ENCODE data around the gene NEK5. TPM values are rescaled to one million over a fixed set of nuclear protein-coding genes. Genes with fewer than 3 reads are reported as not detected.

NEK5 gene
- total RNA-seq, 1 donor from 2014 or later: not detected

- H3K4me3 Mint-ChIP-seq (ENCODE audit: low read depth): no peak overlapping the region
These were observed 31.6 kb upstream of the NEK5 start for GRCh38 chr13:52160506-52160905.

GRCh38 chr13:52160053-52160452 lies 31.2 kb upstream of the NEK5 start:
- Mint-ChIP-seq H3K4me1 (ENCODE audit: low read depth) (peaks cover 46% of the 10 kb centered on the region), H3K9me3 (no peaks in the 10 kb centered on the region), H3K27ac (peak overlapping the region; percentile 43), H3K36me3 (ENCODE audit: low read depth) (no peaks in the 10 kb centered on the region), H3K27me3 (ENCODE audit: low read depth) (peaks cover 3% of the 10 kb centered on the region), H3K4me3 (ENCODE audit: low read depth) (peak overlapping the region; percentile 80)
- intact Hi-C loops (cut with micrococcal nuclease): no loop called here
- DNase-seq (ENCODE audit: low spot score): no peak

More at GRCh38 chr13:52160506-52160905, 31.6 kb upstream of the NEK5 start:
- no peak overlapping the region for H3K27ac Mint-ChIP-seq
- peaks cover 3% of the 10 kb centered on the region for H3K27me3 Mint-ChIP-seq (ENCODE audit: low read depth)
- H3K4me1 Mint-ChIP-seq (ENCODE audit: low read depth): peaks cover 46% of the 10 kb centered on the region
- intact Hi-C loops (cut with micrococcal nuclease): no loop called here
- no peaks in the 10 kb centered on the region for H3K36me3 Mint-ChIP-seq (ENCODE audit: low read depth)
- DNase-seq (ENCODE audit: low spot score): no peak
- H3K9me3 Mint-ChIP-seq: no peaks in the 10 kb centered on the region

GRCh38 chr13:52159159-52159982 lies 30.5 kb upstream of the NEK5 start, which contains the start of gene NEK3:
Gene NEK3, minus strand, starts transcription at chr13:52159597. Its CDS starts 3,406 bp downstream, at chr13:52156191.
- peak; percentile 53 for DNase-seq (ENCODE audit: low spot score)
- no peaks in the 10 kb centered on the region for H3K9me3 Mint-ChIP-seq
- peak within 1 kb of the TSS; percentile 67 for H3K27ac Mint-ChIP-seq
- peaks cover 3% of the 10 kb centered on the region for H3K27me3 Mint-ChIP-seq (ENCODE audit: low read depth)
- peak within 1 kb of the TSS; percentile 80 for H3K4me3 Mint-ChIP-seq (ENCODE audit: low read depth)
- intact Hi-C loops (cut with micrococcal nuclease): loop anchor here (2.0 kb wide), 1 partner anchor 35 kb away; no protein-coding TSS in a partner anchor
- peaks cover 46% of the 10 kb centered on the region for H3K4me1 Mint-ChIP-seq (ENCODE audit: low read depth)
- no peaks in the 10 kb centered on the region for H3K36me3 Mint-ChIP-seq (ENCODE audit: low read depth)

GRCh38 chr13:52158629-52159158 lies 29.8 kb upstream of the NEK5 start:
- peak overlapping the region; percentile 80 for H3K4me3 Mint-ChIP-seq (ENCODE audit: low read depth)
- intact Hi-C loops (cut with micrococcal nuclease): loop anchor here (2.0 kb wide), 1 partner anchor 36 kb away; no protein-coding TSS in a partner anchor
- H3K36me3 Mint-ChIP-seq (ENCODE audit: low read depth): no peaks in the 10 kb centered on the region
- DNase-seq (ENCODE audit: low spot score): no peak
- no peaks in the 10 kb centered on the region for H3K9me3 Mint-ChIP-seq
- H3K4me1 Mint-ChIP-seq (ENCODE audit: low read depth): peaks cover 44% of the 10 kb centered on the region
- peak overlapping the region; percentile 67 for H3K27ac Mint-ChIP-seq
- H3K27me3 Mint-ChIP-seq (ENCODE audit: low read depth): peaks cover 3% of the 10 kb centered on the region

GRCh38 chr13:52156724-52157261 lies 27.9 kb upstream of the NEK5 start:
- no peaks in the 10 kb centered on the region for H3K36me3 Mint-ChIP-seq (ENCODE audit: low read depth)
- peaks cover 3% of the 10 kb centered on the region for H3K27me3 Mint-ChIP-seq (ENCODE audit: low read depth)
- intact Hi-C loops (cut with micrococcal nuclease): no loop called here
- H3K9me3 Mint-ChIP-seq: no peaks in the 10 kb centered on the region
- H3K4me1 Mint-ChIP-seq (ENCODE audit: low read depth): peaks cover 27% of the 10 kb centered on the region
- H3K4me3 Mint-ChIP-seq (ENCODE audit: low read depth): peak overlapping the region; percentile 6
- DNase-seq (ENCODE audit: low spot score): no peak
- H3K27ac Mint-ChIP-seq: no peak overlapping the region

GRCh38 chr13:52155177-52155576 lies 26.3 kb upstream of the NEK5 start:
- Mint-ChIP-seq H3K36me3 (ENCODE audit: low read depth) (no peaks in the 10 kb centered on the region), H3K27ac (no peak overlapping the region), H3K4me1 (ENCODE audit: low read depth) (peaks cover 27% of the 10 kb centered on the region), H3K27me3 (ENCODE audit: low read depth) (peaks cover 3% of the 10 kb centered on the region), H3K4me3 (ENCODE audit: low read depth) (no peak overlapping the region), H3K9me3 (no peaks in the 10 kb centered on the region)
- no peak for DNase-seq (ENCODE audit: low spot score)
- intact Hi-C loops (cut with micrococcal nuclease): no loop called here

- peaks cover 5% of the 10 kb centered on the region for H3K9me3 Mint-ChIP-seq
These were observed 18.4 kb upstream of the NEK5 start for GRCh38 chr13:52147225-52147624.

GRCh38 chr13:52141299-52141698 lies 12.4 kb upstream of the NEK5 start:
- Mint-ChIP-seq H3K4me3 (ENCODE audit: low read depth) (no peak overlapping the region), H3K4me1 (ENCODE audit: low read depth) (no peaks in the 10 kb centered on the region), H3K36me3 (ENCODE audit: low read depth) (peaks cover 5% of the 10 kb centered on the region), H3K27me3 (ENCODE audit: low read depth) (no peaks in the 10 kb centered on the region), H3K9me3 (no peaks in the 10 kb centered on the region), H3K27ac (no peak overlapping the region)
- DNase-seq (ENCODE audit: low spot score): no peak
- intact Hi-C loops (cut with micrococcal nuclease): no loop called here

More at GRCh38 chr13:52147225-52147624, 18.4 kb upstream of the NEK5 start:
- H3K4me3 Mint-ChIP-seq (ENCODE audit: low read depth): no peak overlapping the region
- DNase-seq (ENCODE audit: low spot score): no peak
- peaks cover 5% of the 10 kb centered on the region for H3K36me3 Mint-ChIP-seq (ENCODE audit: low read depth)
- H3K4me1 Mint-ChIP-seq (ENCODE audit: low read depth): no peaks in the 10 kb centered on the region
- no peak overlapping the region for H3K27ac Mint-ChIP-seq
- H3K27me3 Mint-ChIP-seq (ENCODE audit: low read depth): no peaks in the 10 kb centered on the region
- intact Hi-C loops (cut with micrococcal nuclease): no loop called here

GRCh38 chr13:52137489-52137888 lies 8.6 kb upstream of the NEK5 start:
- Mint-ChIP-seq H3K4me3 (ENCODE audit: low read depth) (no peak overlapping the region), H3K27ac (no peak overlapping the region), H3K9me3 (no peaks in the 10 kb centered on the region), H3K4me1 (ENCODE audit: low read depth) (no peaks in the 10 kb centered on the region), H3K27me3 (ENCODE audit: low read depth) (no peaks in the 10 kb centered on the region), H3K36me3 (ENCODE audit: low read depth) (peaks cover 5% of the 10 kb centered on the region)
- DNase-seq (ENCODE audit: low spot score): no peak
- intact Hi-C loops (cut with micrococcal nuclease): no loop called here

- Mint-ChIP-seq H3K27ac (no peak overlapping the region), H3K4me3 (ENCODE audit: low read depth) (no peak overlapping the region), H3K36me3 (ENCODE audit: low read depth) (peaks cover 5% of the 10 kb centered on the region), H3K27me3 (ENCODE audit: low read depth) (no peaks in the 10 kb centered on the region), H3K4me1 (ENCODE audit: low read depth) (no peaks in the 10 kb centered on the region), H3K9me3 (no peaks in the 10 kb centered on the region)
- no peak for DNase-seq (ENCODE audit: low spot score)
- intact Hi-C loops (cut with micrococcal nuclease): no loop called here
These were observed 7.9 kb upstream of the NEK5 start for GRCh38 chr13:52136763-52137162.

- DNase-seq (ENCODE audit: low spot score): no peak
- H3K4me3 Mint-ChIP-seq (ENCODE audit: low read depth): no peak overlapping the region
- H3K4me1 Mint-ChIP-seq (ENCODE audit: low read depth): peaks cover 16% of the 10 kb centered on the region
- no peaks in the 10 kb centered on the region for H3K9me3 Mint-ChIP-seq
- no peaks in the 10 kb centered on the region for H3K36me3 Mint-ChIP-seq (ENCODE audit: low read depth)
- H3K27ac Mint-ChIP-seq: no peak overlapping the region
- intact Hi-C loops (cut with micrococcal nuclease): no loop called here
- peaks cover 6% of the 10 kb centered on the region for H3K27me3 Mint-ChIP-seq (ENCODE audit: low read depth)
These were observed 1.8 kb upstream of the NEK5 start for GRCh38 chr13:52130641-52131040.

GRCh38 chr13:52127783-52128702 lies 830 bp downstream of the NEK5 start:
- H3K27ac Mint-ChIP-seq: no peak overlapping the region
- no peaks in the 10 kb centered on the region for H3K9me3 Mint-ChIP-seq
- intact Hi-C loops (cut with micrococcal nuclease): loop anchor here (1.0 to 5.0 kb wide), 6 partner anchors 67 to 1001 kb away; partner anchors contain the start of gene TMEM272
- no peaks in the 10 kb centered on the region for H3K36me3 Mint-ChIP-seq (ENCODE audit: low read depth)
- peaks cover 16% of the 10 kb centered on the region for H3K4me1 Mint-ChIP-seq (ENCODE audit: low read depth)
- peaks cover 19% of the 10 kb centered on the region for H3K27me3 Mint-ChIP-seq (ENCODE audit: low read depth)
- DNase-seq (ENCODE audit: low spot score): peak; percentile 32
- H3K4me3 Mint-ChIP-seq (ENCODE audit: low read depth): peak overlapping the region; percentile 71
